ENCODE measurements around the gene DMRT1.

DNA sequence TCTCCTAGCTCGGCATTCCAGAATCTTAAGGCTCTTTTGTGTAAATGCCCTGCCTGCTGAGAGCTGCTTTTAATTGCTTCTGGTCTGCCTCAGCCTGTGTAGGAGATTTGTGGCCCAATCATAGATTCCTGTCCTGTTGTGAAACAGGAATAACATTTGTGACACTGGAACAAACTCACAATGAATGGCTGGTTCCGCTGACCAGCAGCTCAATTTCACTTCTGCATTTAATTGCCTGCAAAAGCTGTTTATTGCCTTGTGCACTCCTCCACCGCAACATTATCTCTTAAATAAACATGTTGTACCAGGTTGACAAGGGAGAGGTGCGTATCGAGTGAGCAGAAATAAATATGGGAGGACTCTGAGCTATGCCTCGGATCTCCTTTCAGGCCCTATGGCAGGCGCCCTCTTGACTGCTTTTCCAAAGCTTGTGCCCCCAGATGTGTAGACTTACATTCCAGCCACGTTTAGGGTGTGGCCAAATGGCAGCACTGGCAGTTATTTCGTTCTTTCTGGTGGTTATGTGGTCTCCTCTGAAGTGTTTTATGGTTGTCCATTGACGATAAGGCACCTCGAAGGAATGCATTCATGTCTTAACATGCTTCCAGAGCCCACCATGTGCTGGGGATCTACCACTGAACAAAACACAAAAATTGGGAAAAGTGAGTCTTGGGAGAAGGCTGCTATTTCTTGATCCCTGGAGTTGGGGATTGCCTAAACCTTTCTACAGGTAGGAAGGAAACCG, 58.1 kb downstream of the DMRT1 start:
- TF ChIP-seq, protein P1, sequence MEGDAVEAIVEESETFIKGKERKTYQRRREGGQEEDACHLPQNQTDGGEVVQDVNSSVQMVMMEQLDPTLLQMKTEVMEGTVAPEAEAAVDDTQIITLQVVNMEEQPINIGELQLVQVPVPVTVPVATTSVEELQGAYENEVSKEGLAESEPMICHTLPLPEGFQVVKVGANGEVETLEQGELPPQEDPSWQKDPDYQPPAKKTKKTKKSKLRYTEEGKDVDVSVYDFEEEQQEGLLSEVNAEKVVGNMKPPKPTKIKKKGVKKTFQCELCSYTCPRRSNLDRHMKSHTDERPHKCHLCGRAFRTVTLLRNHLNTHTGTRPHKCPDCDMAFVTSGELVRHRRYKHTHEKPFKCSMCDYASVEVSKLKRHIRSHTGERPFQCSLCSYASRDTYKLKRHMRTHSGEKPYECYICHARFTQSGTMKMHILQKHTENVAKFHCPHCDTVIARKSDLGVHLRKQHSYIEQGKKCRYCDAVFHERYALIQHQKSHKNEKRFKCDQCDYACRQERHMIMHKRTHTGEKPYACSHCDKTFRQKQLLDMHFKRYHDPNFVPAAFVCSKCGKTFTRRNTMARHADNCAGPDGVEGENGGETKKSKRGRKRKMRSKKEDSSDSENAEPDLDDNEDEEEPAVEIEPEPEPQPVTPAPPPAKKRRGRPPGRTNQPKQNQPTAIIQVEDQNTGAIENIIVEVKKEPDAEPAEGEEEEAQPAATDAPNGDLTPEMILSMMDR (IDR thresholded peaks at IDR 0.05) = no peak
- no peak for TF ChIP-seq POLR2AphosphoS5 (IDR thresholded peaks at IDR 0.05; ENCODE audit: low read depth, low read length)
- TF ChIP-seq, protein P2, sequence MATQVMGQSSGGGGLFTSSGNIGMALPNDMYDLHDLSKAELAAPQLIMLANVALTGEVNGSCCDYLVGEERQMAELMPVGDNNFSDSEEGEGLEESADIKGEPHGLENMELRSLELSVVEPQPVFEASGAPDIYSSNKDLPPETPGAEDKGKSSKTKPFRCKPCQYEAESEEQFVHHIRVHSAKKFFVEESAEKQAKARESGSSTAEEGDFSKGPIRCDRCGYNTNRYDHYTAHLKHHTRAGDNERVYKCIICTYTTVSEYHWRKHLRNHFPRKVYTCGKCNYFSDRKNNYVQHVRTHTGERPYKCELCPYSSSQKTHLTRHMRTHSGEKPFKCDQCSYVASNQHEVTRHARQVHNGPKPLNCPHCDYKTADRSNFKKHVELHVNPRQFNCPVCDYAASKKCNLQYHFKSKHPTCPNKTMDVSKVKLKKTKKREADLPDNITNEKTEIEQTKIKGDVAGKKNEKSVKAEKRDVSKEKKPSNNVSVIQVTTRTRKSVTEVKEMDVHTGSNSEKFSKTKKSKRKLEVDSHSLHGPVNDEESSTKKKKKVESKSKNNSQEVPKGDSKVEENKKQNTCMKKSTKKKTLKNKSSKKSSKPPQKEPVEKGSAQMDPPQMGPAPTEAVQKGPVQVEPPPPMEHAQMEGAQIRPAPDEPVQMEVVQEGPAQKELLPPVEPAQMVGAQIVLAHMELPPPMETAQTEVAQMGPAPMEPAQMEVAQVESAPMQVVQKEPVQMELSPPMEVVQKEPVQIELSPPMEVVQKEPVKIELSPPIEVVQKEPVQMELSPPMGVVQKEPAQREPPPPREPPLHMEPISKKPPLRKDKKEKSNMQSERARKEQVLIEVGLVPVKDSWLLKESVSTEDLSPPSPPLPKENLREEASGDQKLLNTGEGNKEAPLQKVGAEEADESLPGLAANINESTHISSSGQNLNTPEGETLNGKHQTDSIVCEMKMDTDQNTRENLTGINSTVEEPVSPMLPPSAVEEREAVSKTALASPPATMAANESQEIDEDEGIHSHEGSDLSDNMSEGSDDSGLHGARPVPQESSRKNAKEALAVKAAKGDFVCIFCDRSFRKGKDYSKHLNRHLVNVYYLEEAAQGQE (IDR thresholded peaks at IDR 0.05; ENCODE audit: insufficient read depth in 1 of 2, low read depth in 2 of 2, low read length in 1 of 2) = no peak

All from Panc1 (cell line).